ENCODE results near the gene TPPP3.
A peak's percentile ranks its signal among the peaks of the same experiment; 100 is the strongest.

The TPPP3 gene

DNA sequence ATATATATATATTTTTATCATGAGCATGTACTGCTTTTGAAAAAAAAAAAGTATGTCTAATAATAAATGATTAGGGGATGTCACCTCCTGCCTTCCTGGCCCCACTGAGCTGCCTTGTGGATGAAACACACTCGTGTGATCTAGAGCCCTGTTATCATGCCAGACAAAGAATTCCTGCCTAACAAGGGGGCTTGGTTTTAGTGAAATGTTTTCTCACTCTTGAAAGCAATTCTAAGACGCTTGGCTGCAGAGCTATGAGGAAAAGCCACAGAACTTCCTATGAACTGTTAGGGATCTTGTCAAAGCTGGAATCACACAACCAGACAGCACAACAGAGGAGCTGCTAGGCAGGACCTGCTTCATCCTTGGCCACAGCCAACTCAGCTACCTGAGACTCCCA, 19.0 kb upstream of the TPPP3 start:
- no peak overlapping the region for H3K4me3 ChIP-seq (replicated peaks in 1 of 2; ENCODE audit: low read depth in 2 of 2, low read length in 2 of 2)
- no peak for DNase-seq (ENCODE audit: low read depth in 2 of 2)
- TF ChIP-seq, protein P1, sequence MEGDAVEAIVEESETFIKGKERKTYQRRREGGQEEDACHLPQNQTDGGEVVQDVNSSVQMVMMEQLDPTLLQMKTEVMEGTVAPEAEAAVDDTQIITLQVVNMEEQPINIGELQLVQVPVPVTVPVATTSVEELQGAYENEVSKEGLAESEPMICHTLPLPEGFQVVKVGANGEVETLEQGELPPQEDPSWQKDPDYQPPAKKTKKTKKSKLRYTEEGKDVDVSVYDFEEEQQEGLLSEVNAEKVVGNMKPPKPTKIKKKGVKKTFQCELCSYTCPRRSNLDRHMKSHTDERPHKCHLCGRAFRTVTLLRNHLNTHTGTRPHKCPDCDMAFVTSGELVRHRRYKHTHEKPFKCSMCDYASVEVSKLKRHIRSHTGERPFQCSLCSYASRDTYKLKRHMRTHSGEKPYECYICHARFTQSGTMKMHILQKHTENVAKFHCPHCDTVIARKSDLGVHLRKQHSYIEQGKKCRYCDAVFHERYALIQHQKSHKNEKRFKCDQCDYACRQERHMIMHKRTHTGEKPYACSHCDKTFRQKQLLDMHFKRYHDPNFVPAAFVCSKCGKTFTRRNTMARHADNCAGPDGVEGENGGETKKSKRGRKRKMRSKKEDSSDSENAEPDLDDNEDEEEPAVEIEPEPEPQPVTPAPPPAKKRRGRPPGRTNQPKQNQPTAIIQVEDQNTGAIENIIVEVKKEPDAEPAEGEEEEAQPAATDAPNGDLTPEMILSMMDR (IDR thresholded peaks at IDR 0.05; ENCODE audit: low read depth, low read length), result no peak

DNA sequence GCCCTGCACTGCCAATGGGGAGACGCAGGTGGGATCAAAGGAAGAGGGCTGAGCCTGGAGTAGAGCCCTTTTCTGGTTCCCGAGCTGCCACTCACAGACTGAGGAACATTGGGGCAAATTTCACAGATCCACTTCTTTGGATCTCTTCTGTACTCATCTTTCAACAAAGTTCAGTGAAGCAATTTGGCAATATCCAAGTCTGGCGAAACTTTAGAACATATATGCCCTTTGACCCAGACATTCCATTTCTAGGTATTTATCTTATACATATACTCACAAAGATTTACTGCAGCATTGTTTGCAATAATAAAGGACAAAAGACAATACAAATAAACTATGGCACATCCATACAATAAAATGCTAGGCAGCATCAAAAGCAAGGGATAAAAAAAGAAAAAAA, 18.0 kb upstream of the TPPP3 start:
- TF ChIP-seq, protein P1 (IDR thresholded peaks at IDR 0.05; ENCODE audit: low read depth, low read length), result no peak
- no peak for DNase-seq (ENCODE audit: low read depth in 2 of 2)
- H3K4me3 ChIP-seq (replicated peaks in 1 of 2; ENCODE audit: low read depth in 2 of 2, low read length in 2 of 2), result no peak overlapping the region

DNA sequence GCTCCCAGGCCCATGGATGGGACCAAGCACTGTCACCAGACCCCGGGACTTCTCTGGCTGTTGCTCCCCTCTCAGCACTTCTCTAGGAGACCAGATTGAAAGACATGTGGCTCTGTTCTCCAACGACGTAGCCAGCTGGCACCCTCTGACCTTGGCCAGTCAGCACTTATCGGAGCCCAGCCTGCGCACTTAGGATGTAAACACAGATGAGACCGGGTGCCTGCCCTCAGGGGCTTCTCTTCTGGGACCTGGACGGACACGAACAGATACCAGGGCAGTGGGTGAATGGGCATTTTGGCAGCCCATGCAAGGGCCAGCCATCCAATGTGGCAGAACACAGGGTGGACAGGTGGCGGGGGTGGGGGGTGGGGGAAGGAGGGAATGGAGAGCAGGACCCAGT, 16.3 kb upstream of the TPPP3 start:
- DNase-seq (ENCODE audit: low read depth in 2 of 2), result no peak
- TF ChIP-seq, protein P1 (IDR thresholded peaks at IDR 0.05; ENCODE audit: low read depth, low read length), result no peak
- no peak overlapping the region for H3K4me3 ChIP-seq (replicated peaks in 1 of 2; ENCODE audit: low read depth in 2 of 2, low read length in 2 of 2)

DNA sequence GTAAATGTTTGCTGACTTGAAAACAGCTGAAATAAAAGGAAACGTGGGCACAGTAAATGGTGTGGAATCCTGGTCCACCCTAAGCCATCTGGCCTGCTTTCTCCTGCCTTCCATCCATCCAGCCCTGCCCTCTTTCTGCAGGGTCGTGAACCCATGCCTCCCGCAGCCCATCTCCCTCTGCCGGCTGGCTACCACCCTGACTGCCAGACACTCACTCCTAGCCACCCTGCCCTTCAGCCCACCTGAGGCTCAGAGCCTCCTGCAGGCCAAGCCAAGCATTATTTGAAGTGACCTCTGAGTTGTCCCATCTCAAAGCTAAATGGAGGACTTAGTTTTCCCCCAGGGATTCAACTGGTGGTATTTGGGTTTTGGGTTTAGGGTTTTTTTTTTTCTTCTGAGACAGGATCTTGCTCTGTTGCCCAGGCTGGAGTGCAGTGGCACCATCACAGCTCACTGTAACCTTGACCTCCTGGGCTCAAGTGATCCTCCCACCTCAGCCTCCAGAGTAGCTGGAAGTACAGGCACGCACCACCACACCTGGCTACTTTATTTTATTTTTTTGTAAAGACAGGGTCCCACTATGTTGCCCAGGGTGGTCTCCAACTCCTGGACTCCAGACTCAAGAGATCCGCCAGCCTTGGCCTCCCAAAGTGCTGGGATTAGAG, 14.6 kb upstream of the TPPP3 start:
- no peak overlapping the region for H3K4me3 ChIP-seq (replicated peaks in 1 of 2; ENCODE audit: low read depth in 2 of 2, low read length in 2 of 2)
- DNase-seq (ENCODE audit: low read depth in 2 of 2), result no peak
- TF ChIP-seq, protein P1 (IDR thresholded peaks at IDR 0.05; ENCODE audit: low read depth, low read length), result peak; percentile 23

GRCh38 chr16:67407176-67407787, 14.0 kb upstream of the TPPP3 start:
- DNase-seq (ENCODE audit: low read depth in 2 of 2), result peak in 1 of 2 donors; percentile 56
- no peak overlapping the region for H3K4me3 ChIP-seq (replicated peaks in 1 of 2; ENCODE audit: low read depth in 2 of 2, low read length in 2 of 2)
- TF ChIP-seq, protein P1 (IDR thresholded peaks at IDR 0.05; ENCODE audit: low read depth, low read length), result no peak

DNA sequence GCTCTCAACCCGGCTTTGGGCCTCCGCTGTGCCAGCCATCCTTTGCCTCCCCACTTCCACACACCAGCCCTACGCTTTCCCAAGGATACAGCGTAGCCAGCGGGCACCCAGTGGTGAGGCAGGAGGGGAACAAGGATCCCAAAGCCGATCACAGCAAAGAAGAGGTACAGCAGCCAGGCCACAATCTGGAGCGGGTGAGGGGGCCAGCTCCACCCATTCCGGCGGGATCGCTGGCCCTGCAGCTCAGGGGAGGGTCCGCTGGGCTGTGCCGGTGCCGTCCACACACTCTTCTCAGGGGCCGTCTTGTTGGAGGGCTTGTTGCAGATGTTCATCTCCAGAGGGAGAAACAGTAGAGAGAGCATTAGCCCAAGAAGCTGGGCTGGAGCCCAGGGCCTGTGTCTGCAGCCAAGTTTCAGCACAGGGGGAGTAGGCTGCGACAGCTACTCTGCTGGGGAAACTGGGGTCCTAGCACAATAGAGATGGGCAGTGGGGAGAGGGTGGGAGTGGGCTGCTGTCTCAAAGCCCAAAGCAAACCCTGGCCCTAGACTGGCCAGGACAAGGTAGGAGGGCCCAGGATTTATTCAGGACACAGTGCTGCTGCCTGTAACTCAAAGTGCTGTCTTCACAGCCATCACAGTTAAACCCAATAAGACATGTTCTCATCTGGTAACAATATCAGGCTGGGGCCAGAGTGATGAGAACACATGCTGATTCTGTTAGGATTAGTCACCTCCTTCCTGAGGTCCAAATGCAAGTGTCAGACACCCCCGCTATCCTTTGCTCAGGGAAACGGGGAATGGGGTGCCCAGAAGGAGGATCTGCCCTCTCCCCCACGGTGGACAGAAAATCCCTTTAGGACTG, 13.0 kb upstream of the TPPP3 start:
- TF ChIP-seq, protein P1 (IDR thresholded peaks at IDR 0.05; ENCODE audit: low read depth, low read length), result no peak
- no peak overlapping the region for H3K4me3 ChIP-seq (replicated peaks in 1 of 2; ENCODE audit: low read depth in 2 of 2, low read length in 2 of 2)
- peak; percentile 64 to 80 for DNase-seq (ENCODE audit: low read depth in 2 of 2)
